GM23338 (cell line): ENCODE measurements around the gene GNAI1.

Source experiments
- CREB1 ChIP-seq: fragments of 250-450 bp; sonication (Bioruptor Pico); IDR thresholded peaks from 2 replicates; pipeline ENCODE4 v1.5.0; 2020; ENCODE audit warnings: low read depth, mild to moderate bottlenecking, moderate library complexity
- CTCF ChIP-seq, 2 experiments: fragments of 200-600 bp in 1 of 2; sonication (generic) in 1 of 2; conservative IDR thresholded peaks; 2 replicates each; pipeline versions ENCODE4 v1.5.1 to v1.6.1; 2016 to 2017; ENCODE audit warnings: antibody characterized with exemption in 2 of 2, low read depth in 2 of 2, mild to moderate bottlenecking in 2 of 2, moderate library complexity in 1 of 2
- EZH2 ChIP-seq: fragments of 200-600 bp; sonication (generic); IDR thresholded peaks from one replicate; pipeline ENCODE4 v1.8.0; 2017; ENCODE audit warnings: antibody characterized with exemption, mild to moderate bottlenecking, low read depth; ENCODE audit not compliant: unreplicated experiment
- POLR2AphosphoS5 ChIP-seq: IDR thresholded peaks from 2 replicates; pipeline ENCODE4 v1.6.1; 2016; ENCODE audit warnings: antibody characterized with exemption, low read depth
- REST ChIP-seq: IDR thresholded peaks from one replicate; pipeline ENCODE4 v1.6.1; 2018; ENCODE audit warnings: antibody characterized with exemption; ENCODE audit not compliant: unreplicated experiment
- STAT1 ChIP-seq: IDR thresholded peaks from one replicate; pipeline ENCODE4 v1.6.1; 2016; ENCODE audit warnings: antibody characterized with exemption; ENCODE audit not compliant: unreplicated experiment

DNA sequence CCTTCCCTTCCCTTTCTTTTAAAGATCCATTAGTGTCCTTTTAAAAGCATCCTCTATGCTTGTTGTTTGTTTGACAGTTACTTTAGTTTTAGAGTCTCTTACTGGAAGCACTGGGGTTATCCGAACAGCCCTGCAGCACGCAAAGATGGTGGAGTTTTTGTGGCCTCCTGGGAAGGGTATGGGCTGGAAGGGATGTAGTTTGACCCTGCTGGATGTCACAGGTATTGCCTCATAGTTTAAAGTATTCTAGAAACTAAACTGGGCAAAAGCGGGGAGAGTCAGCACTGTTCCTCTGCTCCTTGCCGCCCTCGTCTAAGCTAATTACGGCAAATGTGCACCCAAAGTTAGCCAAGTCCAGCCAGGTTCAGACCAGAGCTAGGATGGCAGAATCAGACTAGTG lies 35.8 kb upstream of the GNAI1 start:
- peak; percentile 20 to 53; a peak in 2 of 4 replicates for TF ChIP-seq CTCF (conservative IDR thresholded peaks at IDR 0.05; ENCODE audit: low read depth in 2 of 2)
- no peak for TF ChIP-seq EZH2
- TF ChIP-seq REST, result no peak
- no peak for TF ChIP-seq POLR2AphosphoS5
- no peak for TF ChIP-seq CREB1
- TF ChIP-seq STAT1, result no peak
